Measurements from ENCODE around the gene TMEM62. TPM values are rescaled to one million over a fixed set of nuclear protein-coding genes. Genes with fewer than 3 reads are reported as not detected.

Gene TMEM62
- total RNA-seq, 1 donor from 2014 or later, result 26.1 TPM

DNA sequence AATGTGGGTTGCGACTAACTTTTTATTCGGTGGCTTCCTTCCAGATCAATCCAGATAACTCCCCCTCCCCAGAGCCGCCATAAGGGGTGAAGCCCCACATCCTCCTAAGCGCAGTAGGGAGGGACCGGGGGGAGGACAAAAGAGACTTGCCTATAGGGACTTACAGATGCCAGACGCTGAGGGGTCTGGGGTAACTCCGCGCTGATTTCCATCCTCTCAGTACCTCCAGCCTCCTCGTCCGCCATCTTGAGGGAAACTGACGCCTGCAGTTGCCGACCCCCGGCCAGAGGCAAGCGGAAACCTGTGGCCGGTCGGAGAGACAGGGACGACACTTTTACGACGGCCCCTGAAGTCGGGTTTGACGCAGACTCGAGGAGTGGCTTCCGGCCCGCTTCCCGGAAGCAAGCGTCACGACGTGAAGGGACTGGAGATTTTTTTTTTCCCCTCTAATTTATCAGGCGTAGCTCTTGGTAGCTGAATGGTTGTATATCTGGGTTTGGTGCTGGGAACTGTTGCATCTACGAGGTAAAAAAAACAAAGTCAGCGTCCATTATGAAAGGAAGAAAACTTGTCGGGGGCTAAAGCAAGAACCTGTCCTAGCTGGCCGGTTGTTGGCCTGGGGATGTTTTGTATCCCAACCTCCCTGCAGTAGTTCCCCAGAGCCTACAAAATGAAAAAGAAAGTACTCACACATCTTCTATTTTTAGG lies 27.5 kb upstream of the TMEM62 start, which contains the start of gene UBR1:
UBR1 (minus strand) TSS at position 261 of the 708 bp plus-strand sequence; CDS start at position 245, 16 bp downstream.
- H3K27me3 ChIP-seq (ENCODE audit: control insufficient read depth, insufficient read depth, low read length), result no peaks in the 10 kb centered on the region
- H3K4me3 ChIP-seq (ENCODE audit: low read depth, low read length), result peak within 1 kb of the TSS; percentile 83
- peak; percentile 73 for DNase-seq (ENCODE audit: low read depth)
- no peaks in the 10 kb centered on the region for H3K36me3 ChIP-seq (ENCODE audit: control insufficient read depth, insufficient read depth, low read length)
- TF ChIP-seq, protein P1, sequence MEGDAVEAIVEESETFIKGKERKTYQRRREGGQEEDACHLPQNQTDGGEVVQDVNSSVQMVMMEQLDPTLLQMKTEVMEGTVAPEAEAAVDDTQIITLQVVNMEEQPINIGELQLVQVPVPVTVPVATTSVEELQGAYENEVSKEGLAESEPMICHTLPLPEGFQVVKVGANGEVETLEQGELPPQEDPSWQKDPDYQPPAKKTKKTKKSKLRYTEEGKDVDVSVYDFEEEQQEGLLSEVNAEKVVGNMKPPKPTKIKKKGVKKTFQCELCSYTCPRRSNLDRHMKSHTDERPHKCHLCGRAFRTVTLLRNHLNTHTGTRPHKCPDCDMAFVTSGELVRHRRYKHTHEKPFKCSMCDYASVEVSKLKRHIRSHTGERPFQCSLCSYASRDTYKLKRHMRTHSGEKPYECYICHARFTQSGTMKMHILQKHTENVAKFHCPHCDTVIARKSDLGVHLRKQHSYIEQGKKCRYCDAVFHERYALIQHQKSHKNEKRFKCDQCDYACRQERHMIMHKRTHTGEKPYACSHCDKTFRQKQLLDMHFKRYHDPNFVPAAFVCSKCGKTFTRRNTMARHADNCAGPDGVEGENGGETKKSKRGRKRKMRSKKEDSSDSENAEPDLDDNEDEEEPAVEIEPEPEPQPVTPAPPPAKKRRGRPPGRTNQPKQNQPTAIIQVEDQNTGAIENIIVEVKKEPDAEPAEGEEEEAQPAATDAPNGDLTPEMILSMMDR (IDR thresholded peaks at IDR 0.05; ENCODE audit: insufficient read depth, low read length, severe bottlenecking), result no peak
- FAIRE-seq, result no peak

DNA sequence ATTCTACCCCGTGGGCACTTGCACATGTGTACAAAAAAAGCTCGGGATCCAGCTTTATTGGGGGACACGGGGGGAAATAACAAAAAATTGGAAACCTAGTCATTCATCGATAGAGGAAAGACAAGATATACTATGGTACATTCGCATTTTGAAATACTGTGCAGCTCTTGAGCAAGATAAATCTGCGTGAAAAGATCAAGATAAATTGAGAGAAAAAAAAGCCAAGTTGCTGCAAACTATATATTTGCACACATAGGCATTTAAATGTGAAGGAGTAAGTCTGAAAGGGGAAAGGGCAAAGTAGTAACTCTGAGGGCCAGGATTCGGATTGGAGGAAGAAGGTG lies 26.9 kb upstream of the TMEM62 start:
- H3K4me3 ChIP-seq (ENCODE audit: low read depth, low read length), result peak overlapping the region; percentile 83
- no peaks in the 10 kb centered on the region for H3K27me3 ChIP-seq (ENCODE audit: control insufficient read depth, insufficient read depth, low read length)
- TF ChIP-seq, protein P1 (IDR thresholded peaks at IDR 0.05; ENCODE audit: insufficient read depth, low read length, severe bottlenecking), result no peak
- H3K36me3 ChIP-seq (ENCODE audit: control insufficient read depth, insufficient read depth, low read length), result no peaks in the 10 kb centered on the region
- DNase-seq (ENCODE audit: low read depth) (no peak), FAIRE-seq (no peak)

DNA sequence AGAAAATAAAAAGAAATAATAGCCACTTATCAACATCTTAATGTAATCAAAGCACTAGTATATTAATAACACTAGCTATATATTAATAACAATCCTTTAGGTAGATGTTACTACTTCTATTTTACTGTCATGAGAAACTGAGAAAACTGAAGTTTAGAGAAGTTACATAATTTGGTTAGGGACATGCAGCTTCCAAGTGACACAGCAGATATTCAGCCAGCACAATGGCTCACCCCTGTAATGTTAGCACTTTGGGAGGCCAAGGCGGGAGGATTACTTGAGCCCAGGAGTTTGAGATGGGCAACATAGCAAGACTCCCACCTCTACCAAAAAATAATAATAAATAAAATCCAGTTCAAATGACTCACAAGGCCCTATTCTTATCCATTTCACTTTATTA lies 25.6 kb upstream of the TMEM62 start:
- no peak overlapping the region for H3K4me3 ChIP-seq (ENCODE audit: low read depth, low read length)
- H3K27me3 ChIP-seq (ENCODE audit: control insufficient read depth, insufficient read depth, low read length), result no peaks in the 10 kb centered on the region
- H3K36me3 ChIP-seq (ENCODE audit: control insufficient read depth, insufficient read depth, low read length), result no peaks in the 10 kb centered on the region
- no peak for DNase-seq (ENCODE audit: low read depth)
- FAIRE-seq, result no peak
- TF ChIP-seq, protein P1 (IDR thresholded peaks at IDR 0.05; ENCODE audit: insufficient read depth, low read length, severe bottlenecking), result no peak

DNA sequence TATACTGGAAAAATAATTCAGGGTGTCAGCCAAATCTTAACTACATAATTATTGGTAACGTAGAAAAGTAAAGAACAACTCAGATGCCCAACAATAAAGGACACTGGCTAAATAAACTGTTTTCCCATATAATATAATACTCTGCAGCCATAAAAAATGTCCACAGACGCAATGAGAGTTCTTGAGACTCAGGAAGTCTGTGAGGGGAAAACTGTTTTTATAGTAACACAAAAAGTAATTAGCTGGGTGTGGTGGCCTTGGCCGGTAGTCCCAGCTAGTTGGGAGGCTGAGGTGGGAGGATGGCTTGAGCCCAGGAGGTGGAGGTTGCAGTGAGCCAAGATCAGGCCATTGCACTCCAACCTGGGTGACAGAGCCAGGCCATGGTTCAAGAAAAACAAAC lies 22.0 kb upstream of the TMEM62 start:
- TF ChIP-seq, protein P1 (IDR thresholded peaks at IDR 0.05; ENCODE audit: insufficient read depth, low read length, severe bottlenecking), result no peak
- H3K4me3 ChIP-seq (ENCODE audit: low read depth, low read length), result no peak overlapping the region
- no peaks in the 10 kb centered on the region for H3K27me3 ChIP-seq (ENCODE audit: control insufficient read depth, insufficient read depth, low read length)
- FAIRE-seq (no peak), DNase-seq (ENCODE audit: low read depth) (no peak)
- no peaks in the 10 kb centered on the region for H3K36me3 ChIP-seq (ENCODE audit: control insufficient read depth, insufficient read depth, low read length)

DNA sequence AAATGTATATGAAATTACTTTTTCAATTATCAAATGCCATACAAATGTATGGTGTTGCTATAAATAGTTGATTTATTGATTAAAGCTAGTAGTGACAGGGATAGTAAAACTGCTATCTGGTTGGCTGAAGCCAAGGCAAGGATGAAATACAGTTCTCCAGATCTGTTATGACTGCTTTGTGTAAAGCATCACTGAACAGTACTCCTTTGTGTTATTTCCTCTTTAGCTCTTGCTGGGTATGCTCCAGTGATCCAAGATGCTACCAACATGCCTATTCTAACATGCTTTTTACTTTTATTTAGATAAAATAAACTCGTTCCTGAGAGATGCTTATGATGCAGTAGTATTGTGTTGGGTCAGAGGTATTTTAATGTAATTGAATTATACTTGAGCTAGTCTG lies 15.1 kb upstream of the TMEM62 start:
- TF ChIP-seq, protein P1 (IDR thresholded peaks at IDR 0.05; ENCODE audit: insufficient read depth, low read length, severe bottlenecking), result no peak
- Histone ChIP-seq H3K27me3 (ENCODE audit: control insufficient read depth, insufficient read depth, low read length) (no peaks in the 10 kb centered on the region), H3K4me3 (ENCODE audit: low read depth, low read length) (no peak overlapping the region), H3K36me3 (ENCODE audit: control insufficient read depth, insufficient read depth, low read length) (no peaks in the 10 kb centered on the region)
- FAIRE-seq (no peak), DNase-seq (ENCODE audit: low read depth) (no peak)

DNA sequence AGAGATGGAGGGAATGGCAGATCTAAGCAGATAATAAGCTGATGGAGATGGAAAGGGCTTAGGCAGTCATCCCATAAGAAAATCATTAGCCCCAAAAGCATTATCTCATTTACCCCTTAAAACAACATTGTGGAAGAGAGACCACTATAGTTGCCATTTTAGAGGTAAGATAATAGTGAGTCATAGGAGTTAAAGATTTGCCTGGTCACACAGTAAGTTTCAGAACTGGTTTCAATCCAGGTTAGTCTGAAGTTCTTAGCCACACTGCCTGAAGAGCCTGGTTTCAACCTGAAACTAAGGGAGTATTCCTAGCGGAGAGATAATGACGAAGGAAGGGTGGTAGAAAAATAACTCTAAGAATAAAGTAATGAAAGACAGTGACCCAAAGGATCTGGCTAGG lies 14.6 kb upstream of the TMEM62 start:
- TF ChIP-seq, protein P1 (IDR thresholded peaks at IDR 0.05; ENCODE audit: insufficient read depth, low read length, severe bottlenecking), result no peak
- FAIRE-seq (no peak), DNase-seq (ENCODE audit: low read depth) (no peak)

More for the DNA sequence above, 14.6 kb upstream of the TMEM62 start:
- H3K4me3 ChIP-seq (ENCODE audit: low read depth, low read length), result no peak overlapping the region
- no peaks in the 10 kb centered on the region for H3K36me3 ChIP-seq (ENCODE audit: control insufficient read depth, insufficient read depth, low read length)
- H3K27me3 ChIP-seq (ENCODE audit: control insufficient read depth, insufficient read depth, low read length), result no peaks in the 10 kb centered on the region
